A673 (cell line): ENCODE results near the gene RSRC1. TPM values are rescaled to one million over a fixed set of nuclear protein-coding genes. Genes with fewer than 3 reads are reported as not detected.

Experiments used
- BruUV-seq: library from RNA; stranded (reverse); fragments of 400-500 nt; replicated peaks from 2 replicates; lab custom pipeline; 2021; lab: Mats Ljungman, UMichigan
- CTCF ChIA-PET: fragments of 300-600 bp; sonication (Branson Sonifier 250); formaldehyde crosslinking; loops from one replicate; lab custom pipeline; 2022; ENCODE audit warnings: antibody characterized with exemption; lab: Charles Lee
- POLR2A ChIA-PET: fragments of 300-600 bp; sonication (Branson Sonifier 250); formaldehyde crosslinking; loops from one replicate; lab custom pipeline; 2022; ENCODE audit warnings: antibody characterized with exemption; ENCODE audit not compliant: low non-redundant PET; lab: Charles Lee
- DNase-seq: peaks from one replicate; pipeline ENCODE4 v3.0.0-alpha.2; 2015; ENCODE audit warnings: low spot score
- H3K27ac ChIP-seq: fragments of 200-600 bp; sonication (generic); 2 replicates; pipeline ENCODE4 v1.5.1; 2016; ENCODE audit warnings: mixed run types, low read depth, mild to moderate bottlenecking, mixed read lengths, antibody characterized with exemption, low read length; ENCODE audit not compliant: poor library complexity, severe bottlenecking
- H3K27me3 ChIP-seq: fragments of 200-600 bp; sonication (generic); replicated peaks from 2 replicates; pipeline ENCODE4 v1.6.1; 2017; ENCODE audit warnings: mixed run types, low read depth, mild to moderate bottlenecking, mixed read lengths, antibody characterized with exemption, low read length; ENCODE audit not compliant: insufficient read depth, poor library complexity
- H3K36me3 ChIP-seq: fragments of 200-600 bp; sonication (generic); 2 replicates; pipeline ENCODE4 v1.6.1; 2016; ENCODE audit warnings: mixed run types, mild to moderate bottlenecking, mixed read lengths, antibody characterized with exemption, low read length; ENCODE audit not compliant: insufficient read depth, poor library complexity, severe bottlenecking
- H3K4me1 ChIP-seq: fragments of 200-600 bp; sonication (generic); 2 replicates; pipeline ENCODE4 v1.6.1; 2017; ENCODE audit warnings: mixed run types, mild to moderate bottlenecking, mixed read lengths, antibody characterized with exemption, low read length; ENCODE audit not compliant: insufficient read depth, poor library complexity, severe bottlenecking
- H3K4me3 ChIP-seq: fragments of 200-600 bp; sonication (generic); 2 replicates; pipeline ENCODE4 v1.5.1; 2016; ENCODE audit warnings: low read depth, mixed run types, mild to moderate bottlenecking, mixed read lengths, low read length; ENCODE audit not compliant: poor library complexity, severe bottlenecking
- H3K9me3 ChIP-seq: fragments of 200-600 bp; sonication (generic); 2 replicates; pipeline ENCODE4 v1.6.1; 2016; ENCODE audit warnings: mixed run types, low read depth, mild to moderate bottlenecking, mixed read lengths, antibody characterized with exemption, low read length; ENCODE audit not compliant: poor library complexity, severe bottlenecking
- CTCF ChIP-seq: fragments of 300-800, 200-600 bp; sonication (generic); conservative IDR thresholded peaks from 2 replicates; pipeline ENCODE4 v1.5.1; 2017; ENCODE audit warnings: low read depth, mild to moderate bottlenecking, antibody characterized with exemption, low read length, moderate library complexity, mixed read lengths
- EZH2 ChIP-seq: fragments of 200-600 bp; sonication (generic); IDR thresholded peaks from 2 replicates; pipeline ENCODE4 v1.6.1; 2017; ENCODE audit warnings: borderline replicate concordance, low read depth, mild to moderate bottlenecking, mixed read lengths, antibody characterized with exemption, low read length; ENCODE audit not compliant: poor library complexity, severe bottlenecking
- intact Hi-C: fragments of 100-400 bp; cut with micrococcal nuclease; formaldehyde crosslinking; loops from one replicate; pipeline ENCODE4 v1.10.0; 2022; ENCODE audit not compliant: unreplicated experiment
- total RNA-seq: library from RNA; stranded (reverse); gene quantifications from 2 replicates; pipeline ENCODE4 v1.2.3, GENCODE V29; 2021

RSRC1 gene
- total RNA-seq, 1 experiment from 2014 or later = 59.4 TPM

GRCh38 chr3:158233791-158234190, 123.9 kb downstream of the RSRC1 start:
- no peak overlapping the region for H3K4me3 ChIP-seq
- TF ChIP-seq EZH2 (no peak), CTCF (no peak)
- no peak overlapping the region for H3K27ac ChIP-seq
- H3K4me1 ChIP-seq = no peaks in the 10 kb centered on the region
- H3K36me3 ChIP-seq = no peaks in the 10 kb centered on the region
- POLR2A ChIA-PET = no interaction called here
- CTCF ChIA-PET = no interaction called here
- no peaks in the 10 kb centered on the region for H3K27me3 ChIP-seq
- no peaks in the 10 kb centered on the region for H3K9me3 ChIP-seq
- DNase-seq = no peak
- intact Hi-C loops = no loop called here
- BruUV-seq = no TSS peak

GRCh38 chr3:158244274-158244673, 134.4 kb downstream of the RSRC1 start:
- no peaks in the 10 kb centered on the region for H3K36me3 ChIP-seq
- H3K27ac ChIP-seq = no peak overlapping the region
- POLR2A ChIA-PET = no interaction called here
- no peaks in the 10 kb centered on the region for H3K9me3 ChIP-seq
- intact Hi-C loops = no loop called here
- BruUV-seq = no TSS peak
- H3K4me1 ChIP-seq = no peaks in the 10 kb centered on the region
- H3K27me3 ChIP-seq = no peaks in the 10 kb centered on the region
- TF ChIP-seq CTCF (no peak), EZH2 (no peak)
- CTCF ChIA-PET = interaction anchor here (0.6 kb wide), 1 partner anchor 455 kb away, joined by 7 read pairs; no protein-coding TSS in a partner anchor
- no peak for DNase-seq
- no peak overlapping the region for H3K4me3 ChIP-seq

- no peak overlapping the region for H3K4me3 ChIP-seq
- H3K4me1 ChIP-seq = no peaks in the 10 kb centered on the region
- no peaks in the 10 kb centered on the region for H3K9me3 ChIP-seq
- H3K27me3 ChIP-seq = no peaks in the 10 kb centered on the region
- DNase-seq = no peak
- no peak for TF ChIP-seq CTCF
- no peak for TF ChIP-seq EZH2
- ChIA-PET POLR2A (no interaction called here), CTCF (no interaction called here)
- H3K27ac ChIP-seq = no peak overlapping the region
- H3K36me3 ChIP-seq = no peaks in the 10 kb centered on the region
- no TSS peak for BruUV-seq
- intact Hi-C loops = no loop called here
Measured at GRCh38 chr3:158247288-158247687, 137.4 kb downstream of the RSRC1 start.
